ENCODE results near the gene NRG3. TPM values are rescaled to one million over a fixed set of nuclear protein-coding genes. Genes with fewer than 3 reads are reported as not detected.

The NRG3 gene
- total RNA-seq, 1 donor from 2014 or later = 2.6 TPM

DNA sequence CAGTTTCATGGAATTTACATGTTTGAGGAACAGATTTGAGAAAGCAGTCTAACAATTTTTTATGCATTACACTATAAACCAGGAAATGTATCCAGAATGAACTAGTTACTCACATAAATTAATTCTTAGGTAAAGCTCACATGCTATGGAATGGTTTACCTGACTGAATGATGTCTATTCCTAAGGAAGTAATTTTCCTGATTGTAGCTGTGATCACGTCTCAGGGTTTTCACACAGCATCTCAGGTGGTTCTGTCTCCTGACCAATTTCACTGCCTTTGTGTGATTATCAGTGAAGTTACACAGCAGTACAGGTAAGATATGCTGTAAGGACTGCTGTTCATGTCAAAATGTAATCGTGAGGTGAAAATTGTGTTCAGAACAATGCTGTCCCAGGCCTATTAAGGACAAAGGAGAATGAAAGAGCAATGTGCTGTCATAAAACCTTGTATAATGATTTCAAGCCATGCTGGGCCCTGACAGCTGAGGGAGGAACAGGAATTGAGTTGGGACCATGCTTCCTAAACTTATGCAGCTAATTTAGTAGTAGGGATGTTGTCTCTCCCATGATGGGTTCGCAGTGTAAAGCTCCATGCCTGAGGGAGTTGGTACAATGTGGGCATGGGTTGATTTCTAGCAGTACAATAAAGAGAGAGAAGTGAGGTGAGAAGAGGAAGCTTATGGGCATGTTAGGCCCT is 631.8 kb downstream of the NRG3 start:
- H3K9me3 ChIP-seq = no peaks in the 10 kb centered on the region
- no peak for DNase-seq
- no peaks in the 10 kb centered on the region for H3K27me3 ChIP-seq (ENCODE audit: low read depth)
- H3K4me3 ChIP-seq = no peak overlapping the region
- TF ChIP-seq, protein P1, sequence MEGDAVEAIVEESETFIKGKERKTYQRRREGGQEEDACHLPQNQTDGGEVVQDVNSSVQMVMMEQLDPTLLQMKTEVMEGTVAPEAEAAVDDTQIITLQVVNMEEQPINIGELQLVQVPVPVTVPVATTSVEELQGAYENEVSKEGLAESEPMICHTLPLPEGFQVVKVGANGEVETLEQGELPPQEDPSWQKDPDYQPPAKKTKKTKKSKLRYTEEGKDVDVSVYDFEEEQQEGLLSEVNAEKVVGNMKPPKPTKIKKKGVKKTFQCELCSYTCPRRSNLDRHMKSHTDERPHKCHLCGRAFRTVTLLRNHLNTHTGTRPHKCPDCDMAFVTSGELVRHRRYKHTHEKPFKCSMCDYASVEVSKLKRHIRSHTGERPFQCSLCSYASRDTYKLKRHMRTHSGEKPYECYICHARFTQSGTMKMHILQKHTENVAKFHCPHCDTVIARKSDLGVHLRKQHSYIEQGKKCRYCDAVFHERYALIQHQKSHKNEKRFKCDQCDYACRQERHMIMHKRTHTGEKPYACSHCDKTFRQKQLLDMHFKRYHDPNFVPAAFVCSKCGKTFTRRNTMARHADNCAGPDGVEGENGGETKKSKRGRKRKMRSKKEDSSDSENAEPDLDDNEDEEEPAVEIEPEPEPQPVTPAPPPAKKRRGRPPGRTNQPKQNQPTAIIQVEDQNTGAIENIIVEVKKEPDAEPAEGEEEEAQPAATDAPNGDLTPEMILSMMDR (IDR thresholded peaks at IDR 0.05) = no peak
- no peaks in the 10 kb centered on the region for H3K36me3 ChIP-seq
- intact Hi-C loops (cut with DNase I) = no loop called here
- no peak for ATAC-seq
- no peak overlapping the region for H3K27ac ChIP-seq
- no peaks in the 10 kb centered on the region for H3K4me1 ChIP-seq

DNA sequence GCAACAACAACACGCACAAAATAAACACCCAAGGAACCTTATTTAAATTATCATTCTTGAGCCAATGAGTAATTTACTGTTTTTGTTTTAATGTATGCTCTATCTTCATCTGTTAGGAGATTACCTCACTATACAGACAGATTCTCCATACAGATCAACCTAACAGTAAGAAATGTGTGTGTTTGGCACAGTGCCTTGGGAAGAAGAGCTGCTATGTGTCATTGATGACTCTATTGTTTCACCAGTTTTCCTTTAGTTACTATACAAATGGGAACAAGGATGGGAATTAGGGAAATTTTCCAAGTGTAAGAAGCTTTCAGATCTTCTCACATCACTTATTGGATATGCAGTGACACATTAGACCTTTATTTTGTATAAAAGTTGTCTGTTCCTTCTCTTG is 640.3 kb downstream of the NRG3 start:
- Histone ChIP-seq H3K27me3 (ENCODE audit: low read depth) (no peaks in the 10 kb centered on the region), H3K4me3 (no peak overlapping the region), H3K36me3 (no peaks in the 10 kb centered on the region), H3K27ac (no peak overlapping the region), H3K9me3 (no peaks in the 10 kb centered on the region), H3K4me1 (no peaks in the 10 kb centered on the region)
- TF ChIP-seq, protein P1 (IDR thresholded peaks at IDR 0.05) = no peak
- ATAC-seq (no peak), DNase-seq (no peak)
- intact Hi-C loops (cut with DNase I) = no loop called here

DNA sequence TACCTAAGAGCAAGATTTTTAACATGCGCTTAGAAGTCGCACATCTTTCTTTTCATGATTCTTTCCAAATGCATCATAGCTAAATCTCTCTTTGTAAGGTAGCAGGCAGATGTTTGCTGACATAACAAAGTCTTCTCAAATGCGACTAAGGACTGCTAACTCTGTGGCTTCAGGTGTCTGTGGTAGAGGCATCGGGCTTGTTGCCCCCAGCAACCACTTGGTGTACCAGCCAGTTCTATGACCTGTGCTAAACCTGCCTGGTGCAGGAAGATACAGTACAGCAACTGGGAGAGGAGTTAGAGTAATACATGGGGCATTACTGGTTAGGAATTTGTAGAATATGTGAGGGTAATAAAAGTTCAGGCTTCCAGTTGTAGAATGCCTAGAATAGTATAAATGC is 654.1 kb downstream of the NRG3 start:
- ATAC-seq (no peak), DNase-seq (no peak)
- TF ChIP-seq, protein P1 (IDR thresholded peaks at IDR 0.05) = no peak
- no peak overlapping the region for H3K4me3 ChIP-seq
- intact Hi-C loops (cut with DNase I) = no loop called here
- no peaks in the 10 kb centered on the region for H3K9me3 ChIP-seq
- H3K36me3 ChIP-seq = no peaks in the 10 kb centered on the region
- no peaks in the 10 kb centered on the region for H3K27me3 ChIP-seq (ENCODE audit: low read depth)
- H3K4me1 ChIP-seq = no peaks in the 10 kb centered on the region
- no peak overlapping the region for H3K27ac ChIP-seq

DNA sequence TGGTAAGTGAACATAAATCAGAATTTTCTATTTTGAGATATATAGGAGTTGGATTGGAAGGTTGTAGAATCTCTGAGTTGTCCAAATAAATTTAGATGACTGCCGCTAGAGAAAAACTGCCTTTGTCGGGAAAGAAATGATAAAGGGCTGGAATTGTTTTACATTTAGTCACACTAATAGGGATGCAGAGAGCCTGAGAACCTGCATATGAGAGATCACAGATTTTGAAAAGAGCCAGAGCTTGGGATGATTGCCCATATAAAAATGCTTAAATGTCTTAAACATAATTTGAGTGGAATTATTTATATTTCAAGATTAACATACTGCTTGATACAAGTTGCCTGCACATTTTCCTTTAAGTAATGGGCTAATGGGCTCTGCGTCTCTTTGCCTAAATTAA is 660.5 kb downstream of the NRG3 start:
- Histone ChIP-seq H3K27me3 (ENCODE audit: low read depth) (no peaks in the 10 kb centered on the region), H3K36me3 (no peaks in the 10 kb centered on the region), H3K9me3 (no peaks in the 10 kb centered on the region), H3K27ac (no peak overlapping the region), H3K4me1 (no peaks in the 10 kb centered on the region), H3K4me3 (no peak overlapping the region)
- intact Hi-C loops (cut with DNase I) = no loop called here
- ATAC-seq (no peak), DNase-seq (no peak)
- TF ChIP-seq, protein P1 (IDR thresholded peaks at IDR 0.05) = no peak

DNA sequence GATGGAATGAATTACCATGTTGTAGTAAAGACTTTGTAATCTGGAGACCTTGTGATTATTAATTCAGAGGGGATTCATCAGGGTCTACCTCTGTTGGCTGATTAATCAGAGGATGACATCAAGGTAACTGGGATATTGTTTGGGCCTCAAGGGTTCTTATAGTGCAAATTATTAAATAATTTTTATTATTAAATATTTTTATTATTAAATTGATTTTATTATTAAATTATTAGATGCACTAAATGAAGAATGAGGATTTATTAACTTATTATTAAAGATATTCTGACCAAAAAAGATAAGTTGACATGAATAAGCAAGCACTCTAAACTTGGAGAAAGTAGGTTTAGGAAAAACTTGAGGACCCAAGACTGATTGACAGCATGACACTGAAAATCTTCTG is 661.7 kb downstream of the NRG3 start:
- H3K36me3 ChIP-seq = no peaks in the 10 kb centered on the region
- TF ChIP-seq, protein P1 (IDR thresholded peaks at IDR 0.05) = no peak
- no peaks in the 10 kb centered on the region for H3K27me3 ChIP-seq (ENCODE audit: low read depth)
- H3K4me1 ChIP-seq = no peaks in the 10 kb centered on the region
- no peaks in the 10 kb centered on the region for H3K9me3 ChIP-seq
- H3K4me3 ChIP-seq = no peak overlapping the region
- ATAC-seq (no peak), DNase-seq (no peak)
- intact Hi-C loops (cut with DNase I) = no loop called here
- H3K27ac ChIP-seq = no peak overlapping the region
